ENCODE data around the gene VN1R2.
"Not testable (repeated sequence)": the region's sequence is repeated elsewhere in the genome, so short reads cannot be mapped to it uniquely, and the experiment has no call there.

Gene VN1R2, protein sequence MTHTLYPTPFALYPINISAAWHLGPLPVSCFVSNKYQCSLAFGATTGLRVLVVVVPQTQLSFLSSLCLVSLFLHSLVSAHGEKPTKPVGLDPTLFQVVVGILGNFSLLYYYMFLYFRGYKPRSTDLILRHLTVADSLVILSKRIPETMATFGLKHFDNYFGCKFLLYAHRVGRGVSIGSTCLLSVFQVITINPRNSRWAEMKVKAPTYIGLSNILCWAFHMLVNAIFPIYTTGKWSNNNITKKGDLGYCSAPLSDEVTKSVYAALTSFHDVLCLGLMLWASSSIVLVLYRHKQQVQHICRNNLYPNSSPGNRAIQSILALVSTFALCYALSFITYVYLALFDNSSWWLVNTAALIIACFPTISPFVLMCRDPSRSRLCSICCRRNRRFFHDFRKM

GRCh38 chr19:53257715-53258342 is at the start of gene VN1R2:
VN1R2 (plus strand) TSS chr19:53258292; CDS start chr19:53258376, 84 bp downstream.
- DNase-seq = not testable (repeated sequence)

GRCh38 chr19:53211554-53211953 is 46.5 kb upstream of the VN1R2 start:
- not testable (repeated sequence) for DNase-seq

- no peak for DNase-seq
Measured at GRCh38 chr19:53212703-53213320, 45.3 kb upstream of the VN1R2 start.

- DNase-seq = not testable (repeated sequence)
Measured at GRCh38 chr19:53222716-53223115, 35.4 kb upstream of the VN1R2 start.

- DNase-seq = no peak
Measured at GRCh38 chr19:53224606-53225005, 33.5 kb upstream of the VN1R2 start.

- DNase-seq = no peak
Measured at GRCh38 chr19:53237114-53237777, 20.8 kb upstream of the VN1R2 start.

- DNase-seq = no peak
Measured at GRCh38 chr19:53246498-53246897, 11.6 kb upstream of the VN1R2 start.

DNA sequence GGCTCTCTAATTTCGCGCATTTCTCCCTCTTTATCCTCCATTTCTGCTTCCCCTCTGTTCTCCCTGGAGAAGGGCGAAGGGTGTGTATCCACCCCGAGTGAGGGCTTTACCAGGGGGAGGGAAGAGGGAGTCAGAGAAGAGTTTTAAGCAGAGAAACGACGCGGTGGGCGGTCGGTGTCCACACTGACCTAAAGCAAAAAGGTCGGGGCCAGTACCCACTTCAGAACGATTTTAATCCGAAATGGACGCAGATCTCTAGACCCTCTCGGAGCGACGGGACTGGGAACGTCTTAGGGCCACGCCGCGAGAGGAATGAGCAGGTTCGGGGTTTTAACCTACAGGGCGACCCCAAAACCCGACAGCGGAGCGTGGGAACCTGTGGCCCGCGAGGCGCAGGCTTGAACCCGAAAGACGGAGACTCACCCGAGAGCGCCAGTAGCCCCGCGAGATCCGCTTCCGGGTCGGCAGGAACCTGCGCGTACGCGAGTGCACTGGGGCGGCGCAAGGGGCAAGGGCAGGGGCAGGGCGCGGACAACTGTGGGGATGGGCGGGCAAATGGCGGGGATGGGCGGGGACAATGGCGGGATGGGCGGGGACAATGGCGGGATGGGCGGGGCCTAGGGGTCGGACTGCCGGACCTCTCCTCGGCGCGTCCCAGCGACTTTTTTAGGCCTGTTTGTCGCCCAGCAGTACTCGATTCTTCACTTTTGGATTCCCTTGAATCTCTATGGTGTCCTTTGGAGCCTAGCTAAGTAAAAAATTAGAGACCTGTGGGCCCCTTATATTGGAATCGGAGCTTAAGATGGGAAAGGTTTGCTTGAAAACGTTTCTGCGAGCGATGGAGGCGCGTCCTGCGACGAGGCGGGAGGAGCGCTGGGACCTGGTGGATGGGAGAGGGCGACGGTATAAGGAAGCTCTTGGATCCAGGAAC is 3.4 kb upstream of the VN1R2 start, which contains the start of gene ZNF677:
Gene ZNF677, minus strand, starts transcription at position 463 of the 931 bp plus-strand sequence. CDS start 3,323 bp downstream, outside the sequence.
- DNase-seq = no peak

DNA sequence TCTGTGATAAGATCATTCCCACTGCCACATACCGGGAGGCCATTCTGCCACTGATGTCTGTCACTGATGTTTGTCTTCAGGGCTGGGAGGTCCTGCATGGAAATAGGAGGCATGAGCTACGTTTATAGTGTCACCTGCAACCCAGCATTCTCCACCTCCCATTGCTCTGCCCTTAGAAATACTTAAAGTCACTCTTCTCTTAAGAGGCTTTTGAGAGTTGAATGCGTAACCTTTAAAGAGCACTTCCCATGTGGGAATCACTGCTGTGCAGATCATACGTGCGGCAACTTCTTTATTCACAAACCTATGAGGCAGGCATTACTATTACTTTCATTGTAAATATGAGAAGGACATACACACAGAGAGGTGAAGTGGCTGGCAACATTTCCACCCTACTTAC is 9.5 kb downstream of the VN1R2 start, which contains the start of gene VN1R4:
Gene VN1R4, minus strand, starts transcription at position 101 of the 400 bp plus-strand sequence. Its CDS starts 58 bp downstream, at position 43.
- not testable (repeated sequence) for DNase-seq

DNA sequence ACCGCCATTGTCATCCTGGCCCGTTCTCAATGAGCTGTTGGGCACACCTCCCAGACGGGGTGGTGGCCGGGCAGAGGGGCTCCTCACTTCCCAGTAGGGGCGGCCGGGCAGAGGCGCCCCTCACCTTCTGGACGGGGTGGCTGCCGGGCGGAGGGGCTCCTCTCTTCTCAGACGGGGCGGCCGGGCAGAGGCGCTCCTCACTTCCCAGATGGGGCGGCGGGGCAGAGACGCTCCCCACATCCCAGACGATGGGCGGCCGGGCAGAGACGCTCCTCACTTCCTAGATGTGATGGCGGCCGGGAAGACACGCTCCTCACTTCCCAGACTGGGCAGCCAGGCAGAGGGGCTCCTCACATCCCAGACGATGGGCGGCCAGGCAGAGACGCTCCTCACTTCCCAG is 11.8 kb downstream of the VN1R2 start:
- not testable (repeated sequence) for DNase-seq

DNA sequence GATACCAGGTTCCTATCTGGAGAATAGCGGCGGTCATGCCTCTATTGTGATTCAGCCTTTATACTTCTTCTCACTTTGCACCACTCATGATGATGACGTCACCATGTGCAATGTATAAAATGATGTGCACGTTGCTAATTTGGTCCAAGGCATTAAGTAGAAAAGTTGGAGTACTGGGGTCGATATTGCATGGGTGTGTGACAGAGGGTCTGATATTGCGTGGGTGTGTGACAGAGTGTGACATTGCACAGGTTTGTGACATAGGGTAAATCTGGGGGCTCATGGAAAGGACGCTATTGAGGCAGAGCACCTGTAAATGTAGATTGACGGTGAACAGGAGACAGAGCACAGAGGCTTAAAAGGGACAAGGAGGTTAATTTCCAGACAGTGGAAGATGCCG is 14.0 kb downstream of the VN1R2 start:
- no peak for DNase-seq

GRCh38 chr19:53275480-53275879 is 17.4 kb downstream of the VN1R2 start:
- DNase-seq = no peak

GRCh38 chr19:53281947-53282346 is 23.9 kb downstream of the VN1R2 start:
- not testable (repeated sequence) for DNase-seq

DNA sequence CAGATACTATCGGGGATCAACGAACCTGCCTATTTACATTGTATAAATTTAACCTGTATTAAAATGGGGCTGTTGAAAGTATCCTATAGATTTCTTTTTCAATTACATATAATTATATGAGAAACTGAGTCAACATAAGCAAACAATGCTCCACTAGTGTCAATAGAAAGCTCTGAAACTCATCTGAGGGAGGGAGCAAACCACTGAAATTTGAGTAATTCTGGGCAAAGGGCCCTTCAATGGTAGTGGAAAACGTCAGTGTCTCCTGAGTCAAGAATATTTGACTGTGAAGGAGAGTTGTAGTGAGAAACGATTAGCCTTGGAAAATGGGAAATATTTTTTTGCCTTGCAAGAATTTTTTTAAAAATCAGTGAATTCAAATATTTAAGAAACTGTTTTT is 27.0 kb downstream of the VN1R2 start:
- DNase-seq = no peak

- DNase-seq = no peak
Measured at GRCh38 chr19:53290758-53291549, 32.9 kb downstream of the VN1R2 start.

DNA sequence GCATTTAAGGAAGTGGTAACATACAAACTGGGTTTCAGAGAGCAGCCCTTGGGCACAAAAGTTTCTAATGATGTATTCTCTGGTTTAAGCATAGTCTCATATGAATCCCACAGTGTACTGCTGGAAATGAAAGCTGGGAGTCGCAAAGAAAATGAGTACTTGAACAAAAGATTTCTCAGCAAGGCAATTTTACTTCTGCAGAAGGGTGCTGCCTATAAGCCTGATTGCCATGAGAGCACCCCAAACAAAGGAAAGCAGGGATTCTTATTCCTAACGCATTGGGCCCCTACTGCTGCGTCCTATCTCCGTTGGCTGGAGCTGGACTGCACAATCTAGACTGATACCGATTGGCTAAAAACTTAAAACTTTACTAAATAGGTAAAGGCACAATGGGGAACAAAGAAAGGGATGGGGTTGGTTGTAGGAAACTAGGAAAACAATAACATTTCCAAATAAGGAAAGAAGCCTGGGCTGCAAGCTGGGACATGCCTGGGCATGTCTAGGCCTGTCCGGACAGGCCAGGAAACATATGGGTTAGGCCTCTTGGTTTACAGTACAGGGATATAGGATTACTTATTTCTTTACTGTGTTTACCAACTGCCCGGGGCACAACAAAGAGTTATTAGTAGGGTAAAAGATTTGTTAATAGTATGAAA is 36.8 kb downstream of the VN1R2 start:
- DNase-seq = no peak

DNA sequence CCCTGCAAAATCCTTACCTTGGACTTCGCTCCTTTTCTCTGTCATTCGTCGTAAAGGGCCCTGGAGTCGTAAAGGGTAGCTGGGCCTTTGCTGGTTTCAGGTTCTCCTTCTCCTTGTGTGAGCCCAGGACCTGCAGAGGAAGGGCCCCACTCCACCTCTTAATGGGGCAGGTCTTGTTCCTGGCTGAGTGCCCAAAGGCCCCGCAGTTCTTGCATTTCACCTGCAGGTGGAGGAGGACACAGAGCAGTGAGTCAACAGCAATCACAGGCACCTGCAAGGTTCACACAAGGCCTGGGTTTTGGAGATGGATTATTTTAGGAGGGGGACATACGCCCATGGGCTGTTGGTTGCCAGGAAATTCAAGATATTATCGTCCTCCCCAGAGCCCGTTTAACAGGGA is 43.2 kb downstream of the VN1R2 start:
- not testable (repeated sequence) for DNase-seq

- DNase-seq = no peak
Measured at GRCh38 chr19:53308339-53308811, 50.3 kb downstream of the VN1R2 start.
